ENCODE data around the gene HIPK3.
"Not testable (repeated sequence)": the region's sequence is repeated elsewhere in the genome, so short reads cannot be mapped to it uniquely, and the experiment has no call there.

Gene HIPK3

GRCh38 chr11:33261350-33261749 lies 4.2 kb downstream of the HIPK3 start:
- DNase-seq: not testable (repeated sequence)

GRCh38 chr11:33262011-33262645 lies 4.9 kb downstream of the HIPK3 start:
- DNase-seq: no peak

GRCh38 chr11:33263549-33263948 lies 6.4 kb downstream of the HIPK3 start:
- no peak for DNase-seq

- no peak for DNase-seq
Observed at GRCh38 chr11:33264926-33265325, 7.7 kb downstream of the HIPK3 start.

- DNase-seq: no peak
Observed at GRCh38 chr11:33266393-33267215, 9.4 kb downstream of the HIPK3 start.

- no peak for DNase-seq
Observed at GRCh38 chr11:33268945-33269540, 11.9 kb downstream of the HIPK3 start.

GRCh38 chr11:33269822-33270221 lies 12.6 kb downstream of the HIPK3 start:
- no peak for DNase-seq

GRCh38 chr11:33271059-33271458 lies 13.9 kb downstream of the HIPK3 start:
- no peak for DNase-seq

GRCh38 chr11:33272338-33273107 lies 15.3 kb downstream of the HIPK3 start:
- DNase-seq: no peak

- DNase-seq: no peak
Observed at GRCh38 chr11:33273656-33274055, 16.5 kb downstream of the HIPK3 start.

- DNase-seq: no peak
Observed at GRCh38 chr11:33280411-33280810, 23.2 kb downstream of the HIPK3 start.

GRCh38 chr11:33281758-33282157 lies 24.6 kb downstream of the HIPK3 start:
- DNase-seq: no peak

- DNase-seq: no peak
Observed at GRCh38 chr11:33284818-33285217, 27.6 kb downstream of the HIPK3 start.

GRCh38 chr11:33290319-33290718 lies 33.1 kb downstream of the HIPK3 start:
- no peak for DNase-seq

GRCh38 chr11:33291004-33291777 lies 34.0 kb downstream of the HIPK3 start:
- no peak for DNase-seq

GRCh38 chr11:33292311-33292710 lies 35.1 kb downstream of the HIPK3 start:
- DNase-seq: no peak

- no peak for DNase-seq
Observed at GRCh38 chr11:33294224-33294623, 37.0 kb downstream of the HIPK3 start.

GRCh38 chr11:33294797-33295196 lies 37.6 kb downstream of the HIPK3 start:
- no peak for DNase-seq

GRCh38 chr11:33296695-33297094 lies 39.5 kb downstream of the HIPK3 start:
- DNase-seq: no peak

- no peak for DNase-seq
Observed at GRCh38 chr11:33303541-33303940, 46.4 kb downstream of the HIPK3 start.

- DNase-seq: not testable (repeated sequence)
Observed at GRCh38 chr11:33306821-33307220, 49.6 kb downstream of the HIPK3 start.

GRCh38 chr11:33307984-33308383 lies 50.8 kb downstream of the HIPK3 start:
- no peak for DNase-seq

- no peak for DNase-seq
Observed at GRCh38 chr11:33309118-33309517, 51.9 kb downstream of the HIPK3 start.

All from NCI-H1436 treated with DMSO at 0.1 percent for 48 hours (cell line).